ENCODE data around the gene WSB1.

WSB1 gene

GRCh38 chr17:27268394-27269085 lies 25.4 kb upstream of the WSB1 start:
- H3K14ac ChIP-seq (ENCODE audit: low read length in 2 of 2): no peak overlapping the region
- H2AFZ ChIP-seq (ENCODE audit: low read depth, low read length): no peak overlapping the region
- H2AK5ac ChIP-seq (ENCODE audit: low read length, severe bottlenecking): no peak overlapping the region
- H3K9ac ChIP-seq (ENCODE audit: low read length): no peak overlapping the region
- no peak overlapping the region for H3K4me2 ChIP-seq (ENCODE audit: low read length, poor library complexity, severe bottlenecking)
- H3K18ac ChIP-seq (ENCODE audit: low read depth in 1 of 2, low read length in 2 of 2): no peak overlapping the region
- H3K9me3 ChIP-seq (ENCODE audit: control insufficient read depth, low read length): no peaks in the 10 kb centered on the region
- no peak overlapping the region for H4K91ac ChIP-seq (ENCODE audit: low read length)
- peaks cover 13 to 22% of the 10 kb centered on the region in 2 experiments for H3K27me3 ChIP-seq (ENCODE audit: control insufficient read depth in 1 of 2, insufficient read depth in 1 of 2, low read length in 2 of 2)
- no peak overlapping the region for H4K8ac ChIP-seq (ENCODE audit: low read length)
- 72% methylated on average over 6 of the region's 6 CpGs for WGBS
- H3K79me1 ChIP-seq (replicated peaks; ENCODE audit: low read length, poor library complexity, severe bottlenecking): no peaks in the 10 kb centered on the region
- no peak overlapping the region for H2BK12ac ChIP-seq (ENCODE audit: low read length in 2 of 2)
- no peak overlapping the region for H3K23ac ChIP-seq (ENCODE audit: low read length in 2 of 2)
- no peak for DNase-seq
- H3K4ac ChIP-seq (ENCODE audit: low read depth in 1 of 2, low read length in 2 of 2): no peak overlapping the region
- no peak overlapping the region for H2BK5ac ChIP-seq (ENCODE audit: low read depth, low read length, poor library complexity, severe bottlenecking)
- H3K27ac ChIP-seq (ENCODE audit: low read length, poor library complexity, severe bottlenecking): no peak overlapping the region
- no peak overlapping the region for H3K4me3 ChIP-seq (ENCODE audit: insufficient read depth in 1 of 2, low read depth in 1 of 2, low read length in 2 of 2)
- H2BK120ac ChIP-seq (ENCODE audit: low read depth, low read length): no peak overlapping the region
- no peaks in the 10 kb centered on the region for H3K36me3 ChIP-seq (ENCODE audit: control insufficient read depth in 1 of 2, insufficient read depth in 2 of 2, low read depth in 1 of 2, low read length in 2 of 2)
- H3K4me1 ChIP-seq (ENCODE audit: control insufficient read depth, insufficient read depth, low read depth, low read length): no peaks in the 10 kb centered on the region
- no peak overlapping the region for H2BK15ac ChIP-seq (ENCODE audit: low read depth, poor library complexity, severe bottlenecking)

GRCh38 chr17:27269201-27269600 lies 24.7 kb upstream of the WSB1 start:
- H3K9ac ChIP-seq (ENCODE audit: low read length): no peak overlapping the region
- 81% methylated on average over 1 of the region's 1 CpG for WGBS
- no peak overlapping the region for H2AFZ ChIP-seq (ENCODE audit: low read depth, low read length)
- H2BK12ac ChIP-seq (ENCODE audit: low read length in 2 of 2): no peak overlapping the region
- no peak overlapping the region for H3K4ac ChIP-seq (ENCODE audit: low read depth in 1 of 2, low read length in 2 of 2)
- H4K8ac ChIP-seq (ENCODE audit: low read length): no peak overlapping the region
- no peak overlapping the region for H3K14ac ChIP-seq (ENCODE audit: low read length in 2 of 2)
- no peak overlapping the region for H3K27ac ChIP-seq (ENCODE audit: low read length, poor library complexity, severe bottlenecking)
- no peaks in the 10 kb centered on the region for H3K4me1 ChIP-seq (ENCODE audit: control insufficient read depth, insufficient read depth, low read depth, low read length)
- no peak overlapping the region for H4K91ac ChIP-seq (ENCODE audit: low read length)
- H3K4me3 ChIP-seq (ENCODE audit: insufficient read depth in 1 of 2, low read depth in 1 of 2, low read length in 2 of 2): no peak overlapping the region
- H3K18ac ChIP-seq (ENCODE audit: low read depth in 1 of 2, low read length in 2 of 2): no peak overlapping the region
- H3K9me3 ChIP-seq (ENCODE audit: control insufficient read depth, low read length): no peaks in the 10 kb centered on the region
- no peak for DNase-seq
- H2AK5ac ChIP-seq (ENCODE audit: low read length, severe bottlenecking): no peak overlapping the region
- H3K4me2 ChIP-seq (ENCODE audit: low read length, poor library complexity, severe bottlenecking): no peak overlapping the region
- no peak overlapping the region for H2BK15ac ChIP-seq (ENCODE audit: low read depth, poor library complexity, severe bottlenecking)
- H3K79me1 ChIP-seq (replicated peaks; ENCODE audit: low read length, poor library complexity, severe bottlenecking): no peaks in the 10 kb centered on the region
- H2BK120ac ChIP-seq (ENCODE audit: low read depth, low read length): no peak overlapping the region
- no peak overlapping the region for H2BK5ac ChIP-seq (ENCODE audit: low read depth, low read length, poor library complexity, severe bottlenecking)
- H3K27me3 ChIP-seq (ENCODE audit: control insufficient read depth in 1 of 2, insufficient read depth in 1 of 2, low read length in 2 of 2): peaks cover 17 to 24% of the 10 kb centered on the region in 2 experiments
- H3K36me3 ChIP-seq (ENCODE audit: control insufficient read depth in 1 of 2, insufficient read depth in 2 of 2, low read depth in 1 of 2, low read length in 2 of 2): no peaks in the 10 kb centered on the region
- no peak overlapping the region for H3K23ac ChIP-seq (ENCODE audit: low read length in 2 of 2)

- Histone ChIP-seq H3K23ac (ENCODE audit: low read length in 2 of 2) (no peak overlapping the region), H3K27me3 (ENCODE audit: control insufficient read depth in 1 of 2, insufficient read depth in 1 of 2, low read length in 2 of 2) (peaks cover 17 to 24% of the 10 kb centered on the region in 2 experiments), H2BK15ac (ENCODE audit: low read depth, poor library complexity, severe bottlenecking) (no peak overlapping the region), H3K27ac (ENCODE audit: low read length, poor library complexity, severe bottlenecking) (no peak overlapping the region), H4K8ac (ENCODE audit: low read length) (no peak overlapping the region), H3K18ac (ENCODE audit: low read depth in 1 of 2, low read length in 2 of 2) (no peak overlapping the region), H3K14ac (ENCODE audit: low read length in 2 of 2) (no peak overlapping the region), H2BK5ac (ENCODE audit: low read depth, low read length, poor library complexity, severe bottlenecking) (no peak overlapping the region), H3K4me2 (ENCODE audit: low read length, poor library complexity, severe bottlenecking) (no peak overlapping the region), H3K4ac (ENCODE audit: low read depth in 1 of 2, low read length in 2 of 2) (no peak overlapping the region), H3K36me3 (ENCODE audit: control insufficient read depth in 1 of 2, insufficient read depth in 2 of 2, low read depth in 1 of 2, low read length in 2 of 2) (no peaks in the 10 kb centered on the region), H4K91ac (ENCODE audit: low read length) (no peak overlapping the region), H2BK12ac (ENCODE audit: low read length in 2 of 2) (no peak overlapping the region), H3K4me1 (ENCODE audit: control insufficient read depth, insufficient read depth, low read depth, low read length) (no peaks in the 10 kb centered on the region), H2AFZ (ENCODE audit: low read depth, low read length) (no peak overlapping the region), H2BK120ac (ENCODE audit: low read depth, low read length) (no peak overlapping the region), H3K79me1 (replicated peaks; ENCODE audit: low read length, poor library complexity, severe bottlenecking) (no peaks in the 10 kb centered on the region), H3K4me3 (ENCODE audit: insufficient read depth in 1 of 2, low read depth in 1 of 2, low read length in 2 of 2) (no peak overlapping the region), H3K9me3 (ENCODE audit: control insufficient read depth, low read length) (no peaks in the 10 kb centered on the region), H3K9ac (ENCODE audit: low read length) (no peak overlapping the region), H2AK5ac (ENCODE audit: low read length, severe bottlenecking) (no peak overlapping the region)
- no peak for DNase-seq
- 75% methylated on average over 7 of the region's 7 CpGs for WGBS
Observed at GRCh38 chr17:27269974-27270373, 23.9 kb upstream of the WSB1 start.

- 53% methylated on average over 12 of the region's 14 CpGs for WGBS
- no peak overlapping the region for H3K4me3 ChIP-seq (ENCODE audit: insufficient read depth in 1 of 2, low read depth in 1 of 2, low read length in 2 of 2)
Observed at GRCh38 chr17:27276653-27277156, 17.2 kb upstream of the WSB1 start.

More at GRCh38 chr17:27276653-27277156, 17.2 kb upstream of the WSB1 start:
- no peak overlapping the region for H3K14ac ChIP-seq (ENCODE audit: low read length in 2 of 2)
- no peak overlapping the region for H3K18ac ChIP-seq (ENCODE audit: low read depth in 1 of 2, low read length in 2 of 2)
- H3K23ac ChIP-seq (ENCODE audit: low read length in 2 of 2): no peak overlapping the region
- DNase-seq: no peak
- H4K8ac ChIP-seq (ENCODE audit: low read length): no peak overlapping the region
- H2BK12ac ChIP-seq (ENCODE audit: low read length in 2 of 2): no peak overlapping the region
- no peak overlapping the region for H3K27ac ChIP-seq (ENCODE audit: low read length, poor library complexity, severe bottlenecking)
- no peak overlapping the region for H3K4me2 ChIP-seq (ENCODE audit: low read length, poor library complexity, severe bottlenecking)
- no peaks in the 10 kb centered on the region for H3K4me1 ChIP-seq (ENCODE audit: control insufficient read depth, insufficient read depth, low read depth, low read length)
- no peak overlapping the region for H2AFZ ChIP-seq (ENCODE audit: low read depth, low read length)
- H3K4ac ChIP-seq (ENCODE audit: low read depth in 1 of 2, low read length in 2 of 2): no peak overlapping the region
- H4K91ac ChIP-seq (ENCODE audit: low read length): no peak overlapping the region
- H3K27me3 ChIP-seq (ENCODE audit: control insufficient read depth in 1 of 2, insufficient read depth in 1 of 2, low read length in 2 of 2): peaks cover 3 to 5% of the 10 kb centered on the region in 2 experiments
- H3K36me3 ChIP-seq (ENCODE audit: control insufficient read depth in 1 of 2, insufficient read depth in 2 of 2, low read depth in 1 of 2, low read length in 2 of 2): no peaks in the 10 kb centered on the region
- H3K9ac ChIP-seq (ENCODE audit: low read length): no peak overlapping the region
- no peaks in the 10 kb centered on the region for H3K9me3 ChIP-seq (ENCODE audit: control insufficient read depth, low read length)
- no peak overlapping the region for H2AK5ac ChIP-seq (ENCODE audit: low read length, severe bottlenecking)
- H2BK120ac ChIP-seq (ENCODE audit: low read depth, low read length): no peak overlapping the region
- no peak overlapping the region for H2BK5ac ChIP-seq (ENCODE audit: low read depth, low read length, poor library complexity, severe bottlenecking)
- H2BK15ac ChIP-seq (ENCODE audit: low read depth, poor library complexity, severe bottlenecking): no peak overlapping the region
- no peaks in the 10 kb centered on the region for H3K79me1 ChIP-seq (replicated peaks; ENCODE audit: low read length, poor library complexity, severe bottlenecking)

All from mesenchymal stem cell (in vitro differentiated cells and primary cell).